Stimulated activated CD4-positive, alpha-beta T cell treated with anti-CD3 and anti-CD28 coated beads, Interleukin-1b, Interleukin-23, amount 100 ng/mL, for 4 hours (primary cell): ENCODE results near the gene IMMT.

Source experiments
- DNase-seq, 2 donors: peaks; one replicate each; pipeline ENCODE4 v3.0.0-alpha.2; 2020; ENCODE audit warnings: low read depth in 2 of 2

The IMMT gene

DNA sequence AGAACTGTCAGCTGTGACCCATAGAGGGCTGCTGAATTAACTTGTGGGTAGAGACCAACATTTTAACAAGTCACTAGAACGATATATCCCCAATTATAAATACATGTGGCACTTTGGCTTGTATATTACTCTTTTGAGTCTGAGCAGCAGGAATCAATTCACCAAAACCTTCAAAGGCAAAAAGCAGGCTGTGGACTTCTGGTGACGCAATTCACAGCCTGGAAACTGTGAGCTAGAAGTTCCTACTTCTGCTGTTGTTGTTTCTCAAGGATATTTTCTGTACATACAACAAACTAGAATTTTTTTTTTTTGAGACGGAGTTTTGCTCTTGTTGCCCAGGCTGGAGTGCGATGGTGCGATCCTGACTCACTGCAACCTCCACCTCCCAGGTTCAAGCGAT, 52.0 kb downstream of the IMMT start:
- DNase-seq = no peak

DNA sequence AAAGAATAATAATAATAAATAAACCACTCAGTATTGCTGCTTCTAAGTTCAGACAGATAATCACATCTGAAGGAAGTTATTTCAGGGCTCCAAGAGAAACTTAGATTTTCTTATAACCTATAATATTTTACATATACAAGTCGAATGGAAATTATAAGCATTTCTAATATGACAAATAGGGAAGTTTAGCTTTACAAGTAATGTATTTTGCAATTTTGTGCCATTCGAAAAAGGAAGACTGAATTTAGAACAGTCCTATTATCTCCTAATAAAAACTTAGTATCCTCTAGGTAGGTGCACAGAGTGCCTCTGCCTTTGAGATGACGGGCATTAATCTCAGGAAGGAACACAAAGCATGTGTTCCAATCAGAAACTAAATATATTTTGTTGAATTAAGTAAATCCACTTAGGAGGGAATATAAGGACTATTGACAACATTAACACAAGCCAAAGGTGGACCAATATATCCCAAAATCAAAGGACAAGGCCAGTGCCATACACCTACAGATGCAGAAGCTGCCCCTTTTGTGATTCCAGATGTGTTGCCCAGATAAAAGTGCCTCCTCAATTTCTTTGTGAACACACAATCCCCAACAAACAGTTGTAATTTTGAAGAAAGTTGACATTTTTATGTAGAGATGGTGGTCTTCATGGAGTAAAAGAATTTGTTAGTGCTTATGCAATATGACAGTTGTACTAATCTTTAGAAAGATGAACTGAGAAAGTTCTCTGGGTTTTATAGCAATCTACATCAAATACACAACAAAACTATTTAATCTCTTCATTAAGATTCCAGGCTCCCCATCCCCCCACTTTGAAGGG, 52.6 kb downstream of the IMMT start:
- no peak for DNase-seq

DNA sequence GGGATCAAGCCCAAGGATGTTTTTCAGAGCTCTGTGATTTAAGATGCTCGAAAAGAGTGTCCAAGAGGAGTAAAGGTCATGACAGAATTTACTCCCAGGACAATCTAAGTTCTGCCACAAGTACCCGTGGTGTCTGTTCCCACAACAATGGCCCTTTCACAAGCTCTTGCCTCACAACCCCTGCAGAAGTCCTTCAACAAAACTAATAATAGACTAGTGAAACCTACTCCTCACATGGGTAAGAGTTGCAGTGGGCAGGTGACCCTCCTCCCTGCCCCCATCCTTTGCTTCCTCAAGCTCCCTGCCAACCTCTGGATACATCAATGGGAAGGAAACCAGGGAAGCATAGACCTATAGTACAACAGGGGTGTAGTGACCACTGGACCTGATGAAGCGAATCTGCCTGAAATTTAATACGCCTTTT, 54.3 kb downstream of the IMMT start:
- no peak for DNase-seq

DNA sequence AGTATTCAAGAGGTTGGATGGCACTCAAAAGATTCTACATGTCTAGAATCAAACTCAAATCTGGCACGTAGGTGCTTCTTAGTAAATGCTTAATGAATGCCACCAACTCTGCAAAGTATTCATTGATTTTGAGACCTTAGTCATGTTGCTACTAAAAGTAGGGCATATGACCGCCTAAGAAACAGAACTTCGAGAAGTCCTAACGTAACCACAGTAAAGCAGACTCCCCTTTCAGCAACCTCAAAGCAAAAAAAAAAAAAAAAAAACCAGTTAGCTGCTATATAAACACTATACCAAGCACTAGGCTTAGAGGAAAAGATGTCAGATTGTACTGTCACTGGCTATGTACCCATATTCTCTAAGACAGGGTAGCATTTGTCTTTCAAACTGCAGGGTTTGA, 55.3 kb downstream of the IMMT start:
- DNase-seq = no peak

DNA sequence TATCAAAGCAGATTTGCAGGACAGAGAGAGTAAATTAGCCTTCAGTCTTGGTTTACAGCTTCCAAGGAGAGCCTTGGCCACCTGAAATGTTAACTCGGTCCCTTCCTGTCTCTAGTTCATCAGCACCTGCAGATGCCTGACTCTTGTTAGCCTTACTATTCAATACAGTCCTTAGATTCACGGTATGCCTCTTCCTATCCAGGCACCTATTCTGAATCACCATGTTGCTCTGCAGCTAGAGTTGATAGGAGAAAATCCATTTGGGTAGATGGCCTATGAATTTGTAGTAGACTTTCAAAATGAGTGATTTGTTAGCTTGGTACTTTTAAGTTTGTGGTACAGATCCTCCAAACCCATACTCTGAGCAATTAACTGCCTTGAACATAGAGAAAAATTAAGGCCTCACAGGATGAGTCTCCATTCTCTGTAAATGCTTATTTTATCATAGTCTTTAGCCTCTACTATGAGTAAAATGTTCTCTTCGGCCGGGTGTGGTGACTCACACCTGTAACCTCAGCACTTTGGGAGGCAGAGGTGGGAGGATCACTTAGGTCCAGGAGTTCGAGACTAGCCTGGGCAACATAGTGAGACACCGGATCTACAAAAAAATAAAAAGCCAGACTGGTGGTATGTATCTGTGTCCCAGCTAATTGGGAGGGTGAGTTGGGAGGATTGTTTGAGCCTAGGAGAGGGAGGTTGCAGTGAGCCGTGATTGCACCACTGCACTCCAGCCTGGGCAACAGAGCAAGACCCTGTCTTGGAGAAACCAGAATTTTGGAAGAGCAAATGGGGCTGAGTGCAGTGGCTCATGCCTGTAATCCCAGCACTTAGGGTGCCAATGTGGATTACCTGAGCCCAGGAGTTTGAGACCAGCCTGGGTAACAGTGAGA, 56.3 kb downstream of the IMMT start:
- DNase-seq = no peak

DNA sequence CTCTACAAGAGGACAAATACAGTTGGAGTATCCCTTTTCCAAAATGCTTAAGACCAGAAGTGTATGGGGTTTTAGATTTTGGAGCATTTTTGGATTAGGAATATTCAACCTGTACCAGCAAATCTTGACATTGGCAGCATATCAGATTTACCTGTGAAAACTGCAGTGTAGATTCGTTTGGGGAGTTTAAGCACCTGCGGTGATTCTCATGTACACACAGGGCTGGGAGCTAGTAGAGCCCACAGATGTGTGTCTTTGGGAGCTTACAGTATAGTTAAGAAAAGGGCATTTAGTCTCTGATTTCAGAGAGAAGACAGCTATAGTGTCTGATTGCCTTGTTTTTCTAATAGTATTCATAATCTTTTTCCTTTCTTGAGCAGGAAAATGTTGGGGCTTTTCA, 59.1 kb downstream of the IMMT start:
- no peak for DNase-seq

DNA sequence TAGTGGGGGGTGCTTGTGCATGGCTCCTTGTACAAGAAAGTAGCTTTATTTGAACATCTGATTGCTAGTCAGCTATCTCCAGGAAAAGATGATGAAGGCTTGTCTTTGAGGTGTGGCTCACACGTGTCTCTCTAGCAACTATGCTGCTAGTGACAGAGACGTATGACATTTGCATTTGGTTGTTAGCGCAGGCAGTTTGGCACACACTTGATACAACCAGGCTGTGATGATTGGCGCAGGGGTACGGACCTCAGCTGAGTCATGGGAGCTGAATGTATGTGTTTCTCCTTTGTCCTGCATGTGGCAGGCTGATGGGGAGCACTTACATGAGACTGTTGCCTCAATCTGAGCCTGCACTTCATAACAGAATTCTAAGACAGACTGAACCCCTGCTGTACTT, 59.6 kb downstream of the IMMT start:
- DNase-seq = no peak

DNA sequence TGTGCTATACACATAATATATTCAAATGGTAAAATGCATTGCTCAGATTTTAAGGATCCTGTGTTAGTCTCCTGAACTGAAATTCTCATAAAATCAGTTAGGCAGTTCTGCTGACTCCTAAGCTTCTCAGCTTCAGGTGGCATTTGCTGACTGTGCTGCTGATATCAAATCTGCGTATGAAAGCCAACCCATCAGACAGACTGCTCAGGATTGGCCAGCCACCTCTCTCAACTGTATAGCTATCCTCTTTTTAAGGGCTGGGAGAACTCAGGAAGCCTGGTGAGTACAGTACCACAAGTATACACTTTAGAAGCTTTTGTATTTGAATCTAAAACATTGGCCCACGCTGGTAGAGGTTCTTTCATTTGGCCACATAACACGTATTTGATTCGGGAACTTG, 60.6 kb downstream of the IMMT start:
- DNase-seq = no peak

DNA sequence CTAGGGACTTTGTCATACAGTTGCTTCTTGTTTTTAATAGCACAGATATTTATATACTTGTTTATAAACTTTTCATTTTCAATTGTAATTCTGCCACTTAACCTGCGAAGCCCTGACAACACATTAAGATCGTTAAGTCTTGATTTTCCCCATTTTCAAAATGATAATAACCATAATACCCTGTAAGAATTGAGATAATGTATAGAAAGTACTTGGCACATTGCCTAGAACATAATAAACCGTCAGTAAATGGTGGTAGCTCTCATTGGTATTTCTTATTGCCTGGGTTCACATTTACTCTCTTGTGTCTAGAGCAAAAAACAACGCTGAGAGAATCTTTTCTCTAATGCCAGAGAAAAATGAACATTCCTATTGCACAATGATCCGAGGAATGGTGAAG, 70.6 kb downstream of the IMMT start:
- DNase-seq = no peak

DNA sequence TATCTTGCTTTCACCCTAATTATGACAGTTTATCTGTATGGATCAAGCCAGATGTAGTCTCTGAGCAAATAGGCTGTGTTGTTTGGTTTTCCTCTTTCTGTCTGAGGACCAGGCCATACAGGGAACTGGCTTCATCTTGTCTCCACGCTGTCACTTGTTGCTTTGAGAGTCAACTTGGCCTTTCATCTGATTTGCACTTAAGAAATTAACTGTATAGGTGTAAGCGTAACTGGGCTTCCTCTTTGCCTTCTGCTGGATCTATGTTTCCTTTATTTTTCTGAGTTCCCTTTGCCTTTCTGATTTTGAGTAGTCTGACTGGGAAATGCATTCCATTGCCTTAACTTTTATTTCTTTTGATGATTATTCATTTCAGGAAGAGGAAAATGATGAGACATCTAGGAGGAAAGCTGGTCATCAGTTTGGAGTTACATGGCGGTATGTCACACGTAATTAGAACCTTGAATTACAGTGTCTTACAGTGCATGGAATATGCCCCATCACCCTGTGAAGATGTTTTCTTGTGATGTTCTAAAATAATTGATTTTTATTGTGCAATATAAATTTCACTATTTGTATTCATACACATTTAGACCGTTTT, 71.8 kb downstream of the IMMT start:
- DNase-seq = no peak

DNA sequence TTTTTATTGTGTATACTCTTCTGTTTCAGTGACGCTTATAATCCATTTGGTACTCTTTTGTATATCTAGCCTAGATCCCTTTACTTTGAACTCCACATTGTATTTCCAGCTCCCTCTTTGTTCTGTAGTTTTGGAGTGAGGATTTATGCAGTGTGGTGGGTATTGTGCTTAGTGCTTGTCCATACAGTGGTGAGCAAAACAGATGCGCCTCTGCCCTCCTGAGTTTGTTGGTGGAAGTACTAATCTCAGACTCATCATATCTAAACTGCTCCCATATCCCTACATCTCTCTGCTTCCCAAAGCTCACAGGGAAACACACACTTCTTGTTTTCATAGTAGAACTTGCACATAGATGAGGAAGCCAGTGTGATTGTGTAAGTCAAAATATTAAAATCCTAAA, 77.1 kb downstream of the IMMT start:
- no peak for DNase-seq

DNA sequence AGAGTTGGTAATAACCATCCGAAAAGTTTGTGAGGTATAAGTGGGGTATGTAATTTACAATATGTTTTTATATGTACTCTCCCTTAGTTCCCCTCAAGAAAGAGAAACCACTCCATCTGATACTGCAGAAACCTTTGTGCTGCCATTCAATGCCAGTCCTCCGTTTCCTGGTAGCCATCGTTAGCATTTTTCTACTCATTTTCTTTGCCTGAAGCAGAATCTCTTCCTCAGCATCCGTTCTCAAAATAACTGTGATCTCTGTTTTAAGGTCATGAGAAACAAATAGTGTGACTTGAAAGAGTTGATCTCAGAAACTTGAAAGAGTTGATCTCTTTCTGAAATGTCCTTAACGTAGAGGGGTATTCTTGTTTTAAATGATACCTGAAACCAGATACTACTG, 88.2 kb downstream of the IMMT start:
- no peak for DNase-seq

DNA sequence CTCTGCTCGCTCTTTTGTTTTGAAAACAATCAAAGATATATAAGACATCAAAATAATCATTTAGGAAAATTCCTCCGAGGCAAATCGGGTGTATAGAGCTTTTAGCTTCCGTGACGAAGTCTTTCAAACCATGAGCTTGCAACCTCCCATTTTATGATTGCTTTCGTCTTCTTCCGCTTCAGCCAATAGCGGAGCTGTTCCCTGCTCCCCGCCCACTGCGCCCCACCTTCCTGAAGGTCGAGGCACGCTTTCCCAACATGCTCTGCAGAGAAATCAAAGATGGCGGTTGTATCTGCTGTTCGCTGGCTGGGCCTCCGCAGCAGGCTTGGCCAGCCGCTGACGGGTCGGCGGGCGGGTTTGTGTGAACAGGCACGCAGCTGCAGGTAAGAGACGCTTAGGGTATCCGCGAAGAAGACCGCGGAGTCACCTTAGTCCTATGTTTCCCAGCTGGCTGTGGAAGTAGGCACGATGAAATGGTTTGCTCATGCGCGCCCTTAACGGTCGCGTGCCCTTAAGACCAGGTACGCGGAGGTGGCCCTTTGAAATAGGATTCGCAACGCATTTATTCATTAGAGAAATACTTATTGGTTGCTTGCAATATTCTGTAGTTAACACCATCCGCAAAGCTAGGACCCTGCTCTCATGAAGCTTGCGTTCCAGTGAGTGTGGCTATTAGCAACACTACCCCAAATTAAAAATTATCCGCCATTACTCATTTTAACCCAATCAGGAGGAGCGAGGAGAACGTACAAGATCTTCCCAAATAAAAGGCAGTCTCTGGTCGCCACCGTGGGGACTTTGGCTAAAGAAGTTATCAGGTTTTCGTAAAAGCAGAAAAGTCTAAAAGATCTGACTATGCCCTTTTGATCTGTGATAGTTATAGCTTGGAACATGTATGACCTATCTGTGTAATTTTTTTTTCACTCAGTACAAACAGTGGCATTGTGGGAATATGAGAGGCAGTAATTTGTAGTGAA, 89.0 kb downstream of the IMMT start, which contains the start of gene PTCD3:
Gene PTCD3, plus strand, starts transcription at position 267 of the 977 bp plus-strand sequence. Its CDS starts 13 bp downstream, at position 280.
- DNase-seq = peak; percentile 88 to 89

DNA sequence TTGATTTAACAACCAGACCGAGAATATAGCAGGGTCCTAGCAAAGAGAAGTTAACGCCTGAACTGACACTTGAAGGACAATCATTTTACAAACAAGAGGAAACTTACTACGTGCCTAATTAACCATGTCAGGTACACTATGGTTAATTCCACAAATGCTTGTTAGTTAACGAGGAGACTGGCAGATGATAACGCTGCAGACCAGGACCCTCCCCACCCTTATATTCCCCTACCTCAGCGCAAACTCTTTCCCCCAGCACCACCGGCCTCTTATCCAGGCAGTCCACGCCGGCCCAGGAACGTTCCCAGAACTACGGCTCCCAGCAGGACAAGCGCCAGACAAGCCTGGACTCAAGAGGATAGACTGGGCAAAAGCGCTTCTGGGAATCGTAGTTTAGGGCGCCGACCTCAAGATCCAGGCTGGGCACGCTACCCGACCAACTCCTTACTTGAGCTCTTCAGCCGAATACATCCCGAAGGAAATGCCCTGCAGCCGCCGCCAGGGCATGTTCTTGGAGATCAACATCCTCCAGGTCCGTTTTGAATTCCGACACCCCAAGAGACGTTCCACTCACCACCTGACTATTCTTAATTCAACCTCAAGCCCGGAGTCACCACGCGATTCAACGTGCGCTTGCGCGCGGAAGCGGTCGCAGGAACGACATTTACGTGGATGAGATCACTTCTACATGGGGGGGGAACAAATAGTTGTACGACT, 89.9 kb downstream of the IMMT start, which contains the start of gene POLR1A:
Gene POLR1A, minus strand, starts transcription at position 635 of the 717 bp plus-strand sequence. Its CDS starts 110 bp downstream, at position 525.
- DNase-seq = peak; percentile 68 to 71

DNA sequence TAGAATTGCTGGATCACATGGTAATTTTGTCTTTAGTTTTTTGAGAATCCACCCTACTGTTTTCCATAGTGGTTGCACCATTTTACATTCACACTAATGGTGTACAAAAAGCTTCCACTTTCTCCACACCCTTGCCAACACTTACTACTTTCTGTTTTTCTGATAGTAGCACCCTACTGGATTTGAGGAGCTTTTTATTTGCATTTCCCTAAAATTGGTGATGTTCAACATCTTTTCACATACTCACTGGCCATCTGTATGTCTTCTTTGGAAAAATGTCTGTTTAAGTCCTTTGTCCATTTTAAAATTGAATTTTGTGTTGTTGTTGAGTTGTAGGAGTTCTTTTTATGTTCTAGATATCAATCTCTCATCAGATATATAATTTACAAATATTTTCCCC, 93.1 kb downstream of the IMMT start:
- no peak for DNase-seq

DNA sequence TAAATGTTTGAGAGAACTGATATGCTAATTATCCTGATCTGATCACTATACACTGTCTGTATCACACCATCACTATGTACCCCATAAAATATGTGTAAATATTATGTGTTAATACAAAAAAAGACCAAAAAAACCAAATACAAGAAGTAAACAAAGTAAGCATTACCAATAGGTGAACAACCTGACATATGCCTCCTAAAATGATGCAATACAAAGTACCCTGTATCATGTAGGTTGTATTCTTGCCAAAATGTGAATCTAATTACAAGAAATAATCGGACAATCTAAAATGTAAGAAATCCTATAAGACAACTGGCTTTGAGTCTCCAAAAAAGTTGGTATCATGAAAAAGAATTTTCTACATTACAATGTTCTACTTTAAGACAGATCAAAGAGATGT, 97.3 kb downstream of the IMMT start:
- DNase-seq = no peak

DNA sequence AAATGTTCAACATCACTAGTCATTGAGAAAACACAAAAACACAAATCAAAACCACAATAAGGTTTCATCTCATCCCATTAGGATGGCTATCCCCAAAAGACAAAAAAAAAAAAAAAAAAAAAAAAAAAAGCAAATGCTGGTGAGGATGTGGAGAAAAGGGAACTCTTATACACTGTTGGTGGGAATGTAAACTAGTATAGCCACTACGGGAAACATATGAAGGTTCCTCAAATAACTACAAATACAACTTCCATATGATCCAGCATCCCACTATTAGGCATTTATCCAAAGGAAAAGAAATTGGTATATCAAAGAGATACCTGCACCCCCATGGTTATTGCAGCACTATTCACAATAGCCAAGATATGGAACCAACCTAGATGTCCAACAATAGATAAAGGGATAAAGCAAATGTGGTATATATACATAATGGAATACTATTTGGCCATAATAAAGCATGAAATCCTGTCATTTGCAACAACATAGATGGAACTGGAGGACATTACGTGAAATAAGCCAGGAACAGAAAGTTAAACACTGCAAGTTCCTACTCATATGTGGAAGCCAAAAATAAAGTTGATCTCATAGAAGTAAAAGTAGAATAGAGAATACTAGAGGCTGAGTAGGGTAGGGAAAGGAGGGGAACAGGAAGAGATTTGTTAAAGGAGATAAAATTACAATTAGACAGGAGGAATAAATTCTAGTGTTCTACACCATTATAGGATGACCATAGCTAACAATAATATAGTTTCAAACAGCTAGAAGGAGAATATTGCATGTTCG, 98.0 kb downstream of the IMMT start:
- DNase-seq = no peak

DNA sequence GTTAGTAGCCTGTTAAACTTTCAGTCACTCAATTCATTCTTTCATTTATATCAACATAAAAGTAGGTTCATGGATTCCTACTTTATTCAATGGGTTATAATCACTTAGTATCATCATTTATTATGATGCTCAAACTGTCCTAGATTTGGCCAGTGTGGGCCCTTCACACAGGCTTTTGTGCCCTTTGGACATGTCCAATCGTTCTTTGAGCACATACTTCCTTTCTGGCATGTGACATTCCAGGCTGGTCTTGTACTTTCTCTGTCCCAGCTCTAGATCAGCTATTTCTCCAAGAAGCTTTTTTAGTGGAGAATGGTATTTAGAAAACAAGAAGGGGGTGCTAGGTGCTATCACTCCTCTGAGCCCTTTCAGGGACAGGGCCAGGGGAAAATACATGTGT, 101.0 kb downstream of the IMMT start:
- DNase-seq = no peak
